Cardiac septum (tissue), 1 donor: ENCODE results near the gene OR2A2. TPM values are rescaled to one million over a fixed set of nuclear protein-coding genes. Genes with fewer than 3 reads are reported as not detected.
"Not testable (repeated sequence)": the region's sequence is repeated elsewhere in the genome, so short reads cannot be mapped to it uniquely, and the experiment has no call there.

Source experiments
- DNase-seq: peaks from one replicate; pipeline ENCODE4 v3.0.0-alpha.2; 2020; ENCODE audit warnings: low spot score
- intact Hi-C: fragments of 100-400 bp; cut with DNase I; formaldehyde crosslinking; loops from one replicate; pipeline ENCODE4 v1.14.0; 2022
- long read RNA-seq: library from polyadenylated mRNA; unstranded; transcript quantifications from one replicate; pipeline ENCODE4 v2.0.0, GENCODE V29; 2021
- total RNA-seq: library from RNA; stranded (reverse); fragmentation: NEBNext Ultra II Directional; extraction: Animal tissue kit (Norgen Biotek cat#: 25700); gene quantifications from one replicate; pipeline ENCODE4 v1.2.1, GENCODE V29; 2021
- donor health status: DM: no; HTN: no; CAD: no.

Gene OR2A2
- total RNA-seq, result not detected
- long read RNA-seq, result 0 reads

GRCh38 chr7:144109283-144109682 is at the start of gene OR2A2:
OR2A2 (plus strand) TSS chr7:144109583; CDS start chr7:144109583, 0 bp downstream.
- intact Hi-C loops, result no loop called here
- no peak for DNase-seq

- no peak for DNase-seq
- intact Hi-C loops, result no loop called here
These were observed 45.7 kb upstream of the OR2A2 start for GRCh38 chr7:144063710-144064109.

- intact Hi-C loops, result no loop called here
- no peak for DNase-seq
These were observed 39.9 kb upstream of the OR2A2 start, which contains the start of gene OR2A25 for GRCh38 chr7:144069511-144069910. OR2A25 (plus strand) TSS chr7:144069811; CDS start chr7:144074220, 4,409 bp downstream.

GRCh38 chr7:144069953-144070352 is 39.4 kb upstream of the OR2A2 start:
- intact Hi-C loops, result no loop called here
- no peak for DNase-seq

GRCh38 chr7:144074374-144074773 is 35.0 kb upstream of the OR2A2 start:
- intact Hi-C loops, result no loop called here
- DNase-seq, result no peak

- intact Hi-C loops, result no loop called here
- DNase-seq, result no peak
These were observed 23.4 kb upstream of the OR2A2 start, which contains the start of gene OR2A12 for GRCh38 chr7:144085978-144086377. OR2A12 (plus strand) TSS chr7:144086278; CDS start chr7:144095108, 8,830 bp downstream.

GRCh38 chr7:144086730-144087129 is 22.7 kb upstream of the OR2A2 start:
- DNase-seq, result no peak
- intact Hi-C loops, result no loop called here

GRCh38 chr7:144087230-144087629 is 22.2 kb upstream of the OR2A2 start:
- DNase-seq, result no peak
- intact Hi-C loops, result no loop called here

GRCh38 chr7:144090667-144091066 is 18.7 kb upstream of the OR2A2 start:
- intact Hi-C loops, result no loop called here

GRCh38 chr7:144098776-144099175 is 10.6 kb upstream of the OR2A2 start:
- no peak for DNase-seq
- intact Hi-C loops, result no loop called here

More at GRCh38 chr7:144090667-144091066, 18.7 kb upstream of the OR2A2 start:
- no peak for DNase-seq

- intact Hi-C loops, result no loop called here
- DNase-seq, result no peak
These were observed 8.8 kb upstream of the OR2A2 start for GRCh38 chr7:144100607-144101006.

GRCh38 chr7:144102041-144102440 is 7.3 kb upstream of the OR2A2 start:
- intact Hi-C loops, result no loop called here
- DNase-seq, result no peak

GRCh38 chr7:144105211-144105610 is 4.2 kb upstream of the OR2A2 start:
- no peak for DNase-seq
- intact Hi-C loops, result no loop called here

- intact Hi-C loops, result no loop called here
- DNase-seq, result no peak
These were observed 889 bp downstream of the OR2A2 start for GRCh38 chr7:144110272-144110671.

GRCh38 chr7:144113651-144114050 is 4.3 kb downstream of the OR2A2 start:
- intact Hi-C loops, result no loop called here
- DNase-seq, result no peak

GRCh38 chr7:144118341-144118740 is 9.0 kb downstream of the OR2A2 start:
- no peak for DNase-seq
- intact Hi-C loops, result no loop called here

- no peak for DNase-seq
- intact Hi-C loops, result no loop called here
These were observed 13.5 kb downstream of the OR2A2 start, which contains the start of gene OR2A14 for GRCh38 chr7:144122876-144123275. OR2A14 (plus strand) TSS chr7:144123176; CDS start chr7:144129113, 5,937 bp downstream.

- intact Hi-C loops, result no loop called here
- peak; percentile 87 for DNase-seq
These were observed 18.4 kb downstream of the OR2A2 start for GRCh38 chr7:144127714-144128334.

GRCh38 chr7:144129601-144130000 is 20.2 kb downstream of the OR2A2 start:
- intact Hi-C loops, result not testable (repeated sequence)

GRCh38 chr7:144130730-144131129 is 21.3 kb downstream of the OR2A2 start:
- DNase-seq, result no peak
- intact Hi-C loops, result no loop called here

More at GRCh38 chr7:144129601-144130000, 20.2 kb downstream of the OR2A2 start:
- not testable (repeated sequence) for DNase-seq

GRCh38 chr7:144132262-144132661 is 22.9 kb downstream of the OR2A2 start:
- intact Hi-C loops, result no loop called here
- no peak for DNase-seq
